Activated effector memory CD4-positive, alpha-beta T cell treated with Interleukin-2 at 50 U/mL for 16 hours (primary cell): ENCODE results near the gene LIN37.

ENCODE experiments used
- DNase-seq: peaks from one replicate; pipeline ENCODE4 v3.0.0-alpha.2; 2020

The LIN37 gene

DNA sequence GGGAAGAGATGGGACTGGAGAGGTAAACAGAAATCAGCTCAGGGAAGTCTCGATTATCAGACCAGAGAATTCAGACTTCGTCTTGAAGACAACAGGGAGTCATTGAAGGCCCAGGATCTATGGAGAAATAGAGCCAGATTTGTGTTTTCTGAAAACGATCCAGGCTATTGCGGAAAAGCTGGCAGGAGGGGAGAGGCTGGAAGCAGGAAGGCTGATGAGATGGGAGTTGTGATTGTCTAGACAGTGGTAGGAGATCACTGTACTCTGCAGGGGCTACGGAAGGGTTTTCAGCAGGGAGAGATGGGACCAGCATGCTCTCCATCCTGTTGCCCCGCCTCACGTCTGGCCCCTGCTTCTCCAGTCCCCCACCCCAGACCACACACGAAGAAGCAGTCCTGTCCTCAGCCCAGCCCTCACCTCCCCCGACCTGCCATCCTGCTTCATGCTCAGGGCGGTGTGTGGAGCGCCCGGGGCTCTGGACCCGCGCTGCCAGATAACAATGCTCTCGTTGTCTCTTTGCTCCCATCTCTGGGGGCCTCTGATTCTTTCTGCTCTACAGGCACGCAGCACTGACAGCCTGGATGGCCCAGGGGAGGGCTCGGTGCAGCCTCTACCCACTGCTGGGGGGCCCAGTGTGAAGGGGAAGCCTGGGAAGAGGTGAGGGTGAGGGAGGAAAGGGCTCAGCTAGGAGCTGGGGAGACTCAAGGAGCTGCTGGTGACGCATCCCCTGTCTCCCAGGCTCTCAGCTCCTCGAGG is 28.9 kb downstream of the LIN37 start:
- DNase-seq: no peak

DNA sequence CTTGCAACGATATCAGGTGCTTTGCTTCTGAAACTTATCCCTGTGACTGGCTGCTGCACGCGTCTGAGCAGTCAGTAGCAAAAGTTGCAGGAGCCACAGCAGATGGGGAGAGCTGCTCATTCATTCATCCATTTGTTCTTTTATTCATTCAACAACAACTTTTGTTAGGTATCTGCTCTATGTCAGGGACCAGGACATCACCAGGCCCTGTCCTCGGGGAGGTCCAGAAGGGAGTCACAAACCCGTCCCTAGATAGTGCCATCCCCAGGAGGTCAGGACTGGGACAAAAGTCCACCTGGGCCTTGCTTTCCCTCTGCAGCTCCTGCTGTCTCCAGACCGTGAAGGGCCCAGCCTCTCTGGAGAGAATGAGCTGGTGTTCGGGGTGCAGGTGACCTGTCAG is 29.6 kb downstream of the LIN37 start:
- no peak for DNase-seq

DNA sequence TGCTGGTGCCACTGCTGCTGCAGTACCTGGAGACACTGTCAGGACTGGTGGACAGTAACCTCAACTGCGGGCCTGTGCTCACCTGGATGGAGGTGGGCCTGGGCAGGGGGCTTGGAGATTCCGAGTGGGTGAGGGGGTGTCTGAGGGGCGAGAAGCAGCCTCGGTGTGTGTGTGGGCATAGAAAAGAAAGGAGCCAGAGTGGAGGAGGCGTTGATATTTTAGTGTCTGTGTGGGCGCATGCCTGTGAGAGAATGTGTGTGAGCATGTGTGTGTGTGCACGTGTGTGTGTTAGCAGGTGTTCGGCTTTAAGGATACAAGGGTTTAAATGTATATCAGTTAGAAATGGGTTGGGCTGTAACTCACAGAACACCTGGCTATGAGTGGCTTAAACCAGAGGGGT is 30.7 kb downstream of the LIN37 start:
- no peak for DNase-seq

DNA sequence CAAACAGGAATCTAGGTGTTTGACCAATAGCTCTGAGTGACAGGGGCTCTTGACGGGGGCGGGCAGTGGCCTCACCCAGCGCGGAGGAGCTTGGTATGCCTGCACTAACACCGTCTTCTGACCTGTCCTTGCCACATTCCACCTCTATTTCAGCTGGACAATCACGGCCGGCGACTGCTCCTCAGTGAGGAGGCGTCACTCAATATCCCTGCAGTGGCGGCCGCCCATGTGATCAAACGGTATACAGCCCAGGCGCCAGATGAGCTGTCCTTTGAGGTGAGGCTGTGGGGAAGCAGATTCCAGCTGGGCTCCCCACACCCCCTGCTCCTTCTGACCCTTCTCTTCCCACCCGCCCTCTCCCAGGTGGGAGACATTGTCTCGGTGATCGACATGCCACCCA is 31.7 kb downstream of the LIN37 start:
- DNase-seq: no peak

DNA sequence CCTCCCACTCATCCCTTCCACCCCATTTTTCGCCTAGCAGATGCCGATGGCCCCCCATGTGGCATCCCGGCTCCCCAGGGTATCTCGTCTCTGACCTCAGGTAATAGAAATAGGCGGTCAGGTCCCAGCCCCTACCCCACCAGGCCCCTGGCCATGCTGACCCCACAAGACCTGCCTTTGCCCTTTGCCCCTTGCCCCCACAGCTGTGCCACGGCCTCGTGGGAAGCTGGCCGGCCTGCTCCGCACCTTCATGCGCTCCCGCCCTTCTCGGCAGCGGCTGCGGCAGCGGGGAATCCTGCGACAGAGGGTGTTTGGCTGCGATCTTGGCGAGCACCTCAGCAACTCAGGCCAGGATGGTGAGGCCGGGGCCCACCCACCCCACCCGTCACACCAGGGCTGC is 32.3 kb downstream of the LIN37 start:
- no peak for DNase-seq

DNA sequence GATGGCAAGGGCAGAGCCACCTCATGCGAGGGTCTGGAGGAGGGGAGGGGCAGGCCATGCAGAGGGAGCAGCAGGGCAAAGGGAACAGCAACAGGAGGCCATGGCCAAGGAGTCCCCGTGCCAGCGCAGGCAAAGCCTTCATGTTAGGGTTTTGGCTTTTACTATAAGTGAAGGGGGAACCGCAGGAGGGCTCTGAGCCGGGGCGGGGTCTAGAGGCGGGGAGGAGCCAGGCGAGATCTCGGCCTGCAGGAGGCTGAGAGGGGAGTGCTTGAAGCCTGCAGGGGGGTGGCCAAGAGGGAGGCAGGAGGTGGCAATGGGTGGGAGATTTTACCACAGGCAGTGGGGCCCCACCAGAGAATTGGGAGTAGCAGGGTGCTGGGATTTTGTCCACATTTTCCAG is 33.3 kb downstream of the LIN37 start:
- DNase-seq: no peak

DNA sequence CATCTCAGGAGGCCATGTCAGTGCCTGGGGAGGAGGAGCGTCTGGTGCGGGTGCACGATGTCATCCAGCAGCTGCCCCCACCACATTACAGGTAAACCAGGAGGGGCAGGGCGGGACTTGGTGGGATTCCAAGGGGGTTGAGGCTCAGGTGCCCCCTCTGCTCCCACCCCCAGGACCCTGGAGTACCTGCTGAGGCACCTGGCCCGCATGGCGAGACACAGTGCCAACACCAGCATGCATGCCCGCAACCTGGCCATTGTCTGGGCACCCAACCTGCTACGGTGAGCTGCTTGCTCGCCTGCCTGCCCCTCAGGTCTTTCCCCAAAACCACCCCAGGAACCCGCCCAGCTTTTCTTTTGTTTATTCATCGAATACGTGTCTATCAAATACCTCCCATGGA is 34.2 kb downstream of the LIN37 start:
- DNase-seq: no peak

DNA sequence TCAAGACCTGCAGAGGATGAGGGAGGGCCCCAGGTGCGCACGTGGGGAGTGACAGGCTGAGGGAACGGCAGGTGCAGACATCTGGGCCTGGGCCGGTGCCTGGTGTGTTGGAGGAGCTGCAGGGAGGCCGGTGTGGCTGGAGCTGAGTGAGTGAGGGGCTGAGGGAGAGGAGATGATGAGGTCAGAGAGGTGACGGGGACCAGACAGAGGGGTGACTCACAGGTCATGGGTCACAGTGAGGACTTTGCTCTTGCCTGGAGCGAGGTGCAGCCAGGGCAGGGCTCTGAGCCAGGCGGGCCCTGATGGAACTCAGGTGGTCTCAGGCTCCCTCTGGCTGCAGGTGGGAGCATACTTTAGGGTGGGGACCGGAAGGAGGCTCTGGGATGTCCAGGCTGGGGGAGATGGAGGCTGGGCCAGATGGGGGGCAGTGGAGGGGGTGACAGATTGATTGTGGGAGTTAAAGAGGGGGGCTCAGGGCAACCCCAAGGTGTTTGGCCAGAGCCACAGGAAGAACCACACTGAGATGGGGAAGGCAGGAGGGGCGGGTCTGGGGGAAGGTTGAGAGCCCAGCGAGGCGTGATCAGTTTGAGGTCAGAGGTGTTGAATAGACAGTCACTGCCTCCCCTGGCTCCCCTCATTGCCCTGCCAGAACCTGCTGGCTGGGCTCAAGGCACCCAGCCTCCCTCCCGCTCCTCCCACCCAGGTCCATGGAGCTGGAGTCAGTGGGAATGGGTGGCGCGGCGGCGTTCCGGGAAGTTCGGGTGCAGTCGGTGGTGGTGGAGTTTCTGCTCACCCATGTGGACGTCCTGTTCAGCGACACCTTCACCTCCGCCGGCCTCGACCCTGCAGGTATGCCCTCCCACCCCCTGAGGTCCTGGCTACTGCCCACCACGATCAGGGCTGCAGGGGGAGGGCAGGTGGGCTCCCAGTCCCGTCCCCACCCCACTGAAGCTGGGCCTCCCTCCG is 35.4 kb downstream of the LIN37 start:
- no peak for DNase-seq

DNA sequence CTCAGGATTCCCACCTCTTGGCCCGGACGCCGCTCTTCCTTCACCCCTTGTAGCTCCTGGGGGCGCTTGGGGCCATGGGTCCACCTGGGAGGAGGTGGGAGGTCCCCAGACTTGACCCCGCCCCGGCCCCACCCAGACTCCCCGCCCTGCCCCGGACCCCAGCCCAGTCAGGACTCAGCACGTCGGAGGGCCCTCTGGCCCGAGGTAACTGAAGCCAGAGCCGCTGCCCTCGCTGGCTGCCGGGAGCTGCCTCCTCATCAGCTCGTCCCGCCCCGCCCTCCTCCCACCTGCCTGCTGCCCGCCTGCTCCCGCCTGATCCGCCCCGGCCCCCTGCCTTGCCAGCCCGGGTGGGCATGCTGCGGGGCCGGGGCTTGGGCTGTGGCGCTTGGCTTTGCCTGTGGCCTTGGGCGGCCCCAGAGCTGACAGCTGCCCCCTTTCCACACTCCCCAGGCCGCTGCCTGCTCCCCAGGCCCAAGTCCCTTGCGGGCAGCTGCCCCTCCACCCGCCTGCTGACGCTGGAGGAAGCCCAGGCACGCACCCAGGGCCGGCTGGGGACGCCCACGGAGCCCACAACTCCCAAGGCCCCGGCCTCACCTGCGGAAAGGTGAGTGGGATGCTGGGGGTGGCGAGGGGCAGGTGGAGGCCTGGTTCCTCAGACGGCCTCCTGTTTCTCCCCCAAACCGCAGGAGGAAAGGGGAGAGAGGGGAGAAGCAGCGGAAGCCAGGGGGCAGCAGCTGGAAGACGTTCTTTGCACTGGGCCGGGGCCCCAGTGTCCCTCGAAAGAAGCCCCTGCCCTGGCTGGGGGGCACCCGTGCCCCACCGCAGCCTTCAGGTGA is 36.3 kb downstream of the LIN37 start:
- DNase-seq: no peak

DNA sequence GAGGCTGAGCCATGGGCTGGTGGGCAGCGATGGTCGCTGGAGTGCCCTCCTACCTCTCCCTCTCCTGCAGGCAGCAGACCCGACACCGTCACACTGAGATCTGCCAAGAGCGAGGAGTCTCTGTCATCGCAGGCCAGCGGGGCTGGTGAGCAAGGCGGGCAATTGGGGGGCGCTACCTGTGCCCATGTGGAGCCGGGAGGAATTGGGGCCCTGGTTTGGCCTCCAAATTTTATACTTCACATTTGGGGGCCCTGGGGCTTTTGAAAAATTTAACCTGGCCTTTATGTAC is 36.9 kb downstream of the LIN37 start:
- DNase-seq: no peak

DNA sequence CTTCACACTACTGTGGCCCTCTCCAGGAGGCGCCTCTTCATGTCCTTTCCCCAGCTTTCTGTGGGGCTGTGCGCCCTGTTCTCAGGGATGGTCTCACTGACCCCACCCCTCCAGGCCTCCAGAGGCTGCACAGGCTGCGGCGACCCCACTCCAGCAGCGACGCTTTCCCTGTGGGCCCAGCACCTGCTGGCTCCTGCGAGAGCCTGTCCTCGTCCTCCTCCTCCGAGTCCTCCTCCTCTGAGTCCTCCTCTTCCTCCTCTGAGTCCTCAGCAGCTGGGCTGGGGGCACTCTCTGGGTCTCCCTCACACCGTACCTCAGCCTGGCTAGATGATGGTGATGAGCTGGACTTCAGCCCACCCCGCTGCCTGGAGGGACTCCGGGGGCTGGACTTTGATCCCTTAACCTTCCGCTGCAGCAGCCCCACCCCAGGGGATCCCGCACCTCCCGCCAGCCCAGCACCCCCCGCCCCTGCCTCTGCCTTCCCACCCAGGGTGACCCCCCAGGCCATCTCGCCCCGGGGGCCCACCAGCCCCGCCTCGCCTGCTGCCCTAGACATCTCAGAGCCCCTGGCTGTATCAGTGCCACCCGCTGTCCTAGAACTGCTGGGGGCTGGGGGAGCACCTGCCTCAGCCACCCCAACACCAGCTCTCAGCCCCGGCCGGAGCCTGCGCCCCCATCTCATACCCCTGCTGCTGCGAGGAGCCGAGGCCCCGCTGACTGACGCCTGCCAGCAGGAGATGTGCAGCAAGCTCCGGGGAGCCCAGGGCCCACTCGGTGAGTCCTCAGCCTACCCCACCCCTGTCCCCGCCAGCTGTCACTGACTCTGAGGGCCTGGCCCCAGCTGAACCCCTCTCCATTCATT is 38.2 kb downstream of the LIN37 start:
- DNase-seq: no peak

DNA sequence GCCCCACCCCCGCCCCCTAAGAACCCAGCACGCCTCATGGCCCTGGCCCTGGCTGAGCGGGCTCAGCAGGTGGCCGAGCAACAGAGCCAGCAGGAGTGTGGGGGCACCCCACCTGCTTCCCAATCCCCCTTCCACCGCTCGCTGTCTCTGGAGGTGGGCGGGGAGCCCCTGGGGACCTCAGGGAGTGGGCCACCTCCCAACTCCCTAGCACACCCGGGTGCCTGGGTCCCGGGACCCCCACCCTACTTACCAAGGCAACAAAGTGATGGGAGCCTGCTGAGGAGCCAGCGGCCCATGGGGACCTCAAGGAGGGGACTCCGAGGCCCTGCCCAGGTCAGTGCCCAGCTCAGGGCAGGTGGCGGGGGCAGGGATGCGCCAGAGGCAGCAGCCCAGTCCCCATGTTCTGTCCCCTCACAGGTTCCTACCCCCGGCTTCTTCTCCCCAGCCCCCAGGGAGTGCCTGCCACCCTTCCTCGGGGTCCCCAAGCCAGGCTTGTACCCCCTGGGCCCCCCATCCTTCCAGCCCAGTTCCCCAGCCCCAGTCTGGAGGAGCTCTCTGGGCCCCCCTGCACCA is 38.9 kb downstream of the LIN37 start:
- DNase-seq: no peak

DNA sequence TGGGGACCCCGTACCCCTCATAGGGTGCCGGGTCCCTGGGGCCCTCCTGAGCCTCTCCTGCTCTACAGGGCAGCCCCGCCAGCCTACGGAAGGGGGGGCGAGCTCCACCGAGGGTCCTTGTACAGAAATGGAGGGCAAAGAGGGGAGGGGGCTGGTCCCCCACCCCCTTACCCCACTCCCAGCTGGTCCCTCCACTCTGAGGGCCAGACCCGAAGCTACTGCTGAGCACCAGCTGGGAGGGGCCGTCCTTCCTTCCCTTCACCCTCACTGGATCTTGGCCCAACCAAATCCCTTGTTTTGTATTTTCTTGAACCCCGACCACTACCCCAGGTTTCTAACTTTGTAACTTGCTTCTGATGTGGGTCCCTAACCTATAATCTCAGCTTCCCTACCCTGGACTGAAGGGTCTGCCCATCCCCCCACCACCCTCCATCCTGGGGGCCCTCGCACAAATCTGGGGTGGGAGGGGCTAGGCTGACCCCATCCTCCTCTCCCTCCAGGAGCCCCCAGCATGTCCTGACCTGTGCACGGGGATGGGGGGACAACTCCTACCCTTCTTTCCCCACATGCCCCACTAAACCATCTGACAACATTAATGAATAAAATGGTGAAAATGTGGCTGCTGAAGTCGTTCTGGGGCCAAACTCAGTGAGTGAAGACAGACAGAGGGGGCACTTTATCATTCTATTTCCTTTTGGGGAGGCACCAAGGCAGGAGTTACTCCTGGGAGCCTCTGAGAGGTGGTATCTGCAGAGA is 40.0 kb downstream of the LIN37 start:
- no peak for DNase-seq

DNA sequence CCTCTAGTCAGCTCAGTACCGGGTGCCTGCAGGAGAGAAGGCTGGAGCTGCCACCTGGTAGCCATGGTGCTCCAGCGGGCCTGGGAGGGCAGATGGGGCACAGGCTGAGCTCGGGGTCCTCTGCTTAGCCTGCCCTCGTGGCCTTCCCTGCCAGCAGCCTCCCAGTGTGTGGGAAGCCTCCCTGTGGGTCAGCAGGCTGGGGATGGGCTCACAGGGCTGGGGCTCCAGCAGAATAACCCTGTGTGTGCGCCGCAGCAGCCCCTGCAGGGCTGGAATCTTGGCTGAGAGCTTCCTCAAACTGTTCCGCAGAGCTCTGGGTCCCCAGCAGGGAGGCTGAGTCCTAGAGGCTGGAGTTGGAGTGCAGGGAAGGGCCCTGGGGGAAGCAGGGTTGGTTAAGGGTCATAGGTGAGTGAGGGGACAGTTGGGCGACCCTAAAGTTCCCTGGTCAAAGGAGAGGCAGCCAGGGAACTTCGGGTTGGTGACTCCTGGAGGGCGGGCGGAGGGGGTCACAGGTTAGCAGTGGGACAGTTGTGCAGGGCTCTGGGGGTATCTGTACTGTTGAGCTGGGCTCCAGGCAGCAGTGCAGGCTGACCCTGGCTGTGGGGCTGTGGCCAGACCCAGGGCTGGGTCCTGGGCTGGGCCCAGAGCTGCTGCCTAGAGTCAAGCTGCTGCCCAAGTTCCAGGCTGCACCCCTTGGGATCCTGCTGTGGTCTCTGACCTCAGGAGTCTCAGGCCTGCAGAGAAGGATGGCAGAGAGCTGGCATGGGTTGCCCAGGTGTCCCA is 41.0 kb downstream of the LIN37 start:
- DNase-seq: no peak

DNA sequence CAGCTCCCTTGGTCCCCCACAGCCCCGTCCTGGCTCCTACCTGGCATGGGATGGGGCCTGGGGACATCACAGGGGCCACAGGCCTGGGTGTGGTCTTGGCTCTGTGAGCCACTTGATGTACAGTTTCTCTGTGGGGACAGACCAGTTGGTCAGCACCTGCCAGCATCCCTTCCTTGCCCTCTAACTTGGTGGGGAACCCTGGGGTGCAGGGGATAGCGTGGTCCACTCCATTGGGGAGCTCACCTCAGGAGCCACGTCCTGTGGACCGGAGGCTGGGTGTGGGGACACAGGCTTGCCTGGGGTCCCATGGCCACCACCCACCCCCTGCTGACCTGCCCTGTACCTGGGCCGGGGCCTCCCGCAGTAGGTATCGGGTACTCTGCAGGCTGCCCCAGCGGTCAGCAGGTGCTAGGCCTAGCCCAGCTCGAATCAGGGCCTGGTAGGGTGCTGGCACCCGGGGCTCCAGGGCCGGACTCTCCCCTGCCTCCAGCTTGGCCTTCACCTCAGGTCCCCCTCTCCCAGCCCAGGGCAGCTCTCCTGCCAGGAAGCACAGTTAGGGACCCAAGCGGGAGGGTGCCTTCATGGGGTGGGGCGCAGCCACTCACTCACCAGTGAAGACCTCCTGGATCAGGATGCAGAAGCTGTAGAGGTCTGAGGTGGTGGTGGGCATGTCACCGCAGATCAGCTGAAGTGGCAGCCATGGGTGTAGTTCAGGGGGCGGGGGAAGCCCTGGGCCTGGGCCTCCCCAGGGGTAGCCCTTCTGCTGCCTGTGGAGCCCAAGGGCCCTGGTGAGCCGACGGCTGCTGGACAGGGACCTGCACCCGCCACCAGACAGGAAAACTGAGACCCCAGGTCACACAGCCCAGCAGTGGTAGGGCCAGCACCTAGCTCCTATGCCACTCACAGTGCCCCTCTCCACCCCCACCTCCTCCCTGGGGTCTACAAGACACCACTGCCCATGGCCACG is 41.9 kb downstream of the LIN37 start:
- no peak for DNase-seq

DNA sequence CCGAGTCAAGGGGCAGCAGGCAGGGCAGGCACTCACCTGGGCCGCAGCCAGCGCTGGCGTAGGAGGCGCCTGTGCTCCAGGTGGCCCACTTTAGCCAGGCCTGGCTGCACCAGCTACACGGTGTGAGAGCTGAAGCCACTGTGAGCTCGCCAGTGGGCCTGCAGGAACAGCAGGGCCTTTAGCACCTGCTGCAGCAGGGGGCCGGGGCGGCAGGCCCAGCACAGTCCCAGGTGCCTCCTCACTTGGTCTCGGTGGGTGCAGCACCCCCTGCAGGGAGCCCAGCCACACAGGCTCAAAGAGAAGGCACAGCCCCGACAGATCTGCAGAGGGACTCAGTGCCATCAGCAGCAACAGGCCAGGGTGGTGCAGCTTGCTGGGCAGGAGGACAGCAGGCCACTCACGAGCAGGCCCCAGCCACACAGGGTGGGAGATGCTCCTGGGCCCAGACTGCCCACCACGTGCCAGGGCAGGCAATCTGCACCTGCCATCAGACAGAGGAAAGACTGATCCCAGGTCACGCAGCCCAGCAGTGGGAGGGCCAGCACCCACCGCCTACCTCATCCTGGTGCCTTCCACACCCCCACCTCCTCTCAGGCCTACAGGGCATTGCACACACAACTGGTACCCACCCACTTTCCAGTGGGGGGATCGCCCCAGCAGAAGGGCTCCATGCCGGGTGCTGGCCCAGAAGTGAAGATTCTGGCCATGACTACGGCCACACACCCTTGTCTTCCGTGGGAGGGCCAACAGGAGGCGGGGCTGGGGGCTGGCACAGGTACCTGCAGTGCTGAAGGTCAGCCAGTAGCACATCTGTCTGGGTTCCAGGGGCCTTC is 42.8 kb downstream of the LIN37 start:
- no peak for DNase-seq

DNA sequence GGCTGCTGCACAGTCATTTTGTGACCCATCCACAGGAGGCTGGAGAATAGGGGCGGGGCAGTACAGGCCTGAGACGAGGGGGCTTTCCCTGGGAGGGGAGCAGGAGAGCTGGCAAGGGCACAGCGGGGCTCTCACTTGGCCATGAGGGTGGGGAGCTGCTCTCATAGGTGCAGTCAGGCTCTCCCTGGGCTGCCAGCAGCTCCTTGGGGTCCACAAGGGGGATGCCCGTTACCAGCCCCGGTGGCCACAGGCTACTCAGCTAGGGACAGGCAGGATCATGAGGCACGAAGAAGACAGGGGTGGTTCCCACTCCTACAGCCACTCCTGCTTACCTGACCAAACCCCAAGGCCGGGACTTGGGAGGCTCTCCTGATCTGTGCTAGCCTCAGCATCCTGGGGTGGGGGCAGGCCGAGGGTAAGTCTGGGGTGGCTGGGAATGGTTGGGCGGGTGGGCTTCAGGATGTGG is 43.5 kb downstream of the LIN37 start:
- DNase-seq: no peak

DNA sequence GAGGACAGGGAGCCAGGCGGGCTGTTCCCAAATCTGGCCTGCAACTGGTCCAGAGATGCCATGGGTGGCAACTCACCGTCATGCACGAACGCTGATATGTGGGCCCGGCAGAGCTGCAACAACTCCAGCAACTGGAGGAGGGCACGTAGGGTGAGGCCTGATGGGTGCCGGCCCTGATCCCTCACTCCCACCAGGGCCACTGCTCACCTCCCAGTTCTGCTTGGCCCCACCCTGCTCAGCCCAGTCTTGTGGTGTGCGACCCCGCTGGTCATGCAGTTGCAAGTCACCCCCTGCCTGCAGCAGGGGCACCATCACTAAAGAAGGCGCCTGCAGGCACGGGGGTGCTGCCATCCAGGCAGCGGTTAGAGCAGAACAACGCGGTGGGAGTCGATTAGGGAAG is 43.9 kb downstream of the LIN37 start:
- no peak for DNase-seq
